RWPE1 (cell line): ENCODE results near the gene STK32B.

Source experiments
- CTCF ChIA-PET: fragments of 350-600 bp; sonication (Branson Sonifier 250); formaldehyde crosslinking; extraction: SDS; loops from one replicate; lab custom pipeline; 2021; lab: Yijun Ruan, JAX
- POLR2A ChIA-PET: fragments of 400-600 bp; formaldehyde crosslinking; extraction: SDS; loops from one replicate; lab custom pipeline; 2020; ENCODE audit warnings: antibody characterized with exemption; ENCODE audit not compliant: low non-redundant PET; lab: Yijun Ruan, JAX
- DNase-seq: peaks from one replicate; pipeline ENCODE4 v3.0.0; 2012; ENCODE audit warnings: low spot score
- H3K27ac ChIP-seq: fragments of 450-650 bp; 2 replicates; pipeline ENCODE4 v1.5.1; 2017
- TF ChIP-seq, protein P1 (sequence below): fragments of 450-650 bp; conservative IDR thresholded peaks from 2 replicates; pipeline ENCODE4 v1.5.1; 2017; ENCODE audit warnings: low read depth, mild to moderate bottlenecking

STK32B gene

DNA sequence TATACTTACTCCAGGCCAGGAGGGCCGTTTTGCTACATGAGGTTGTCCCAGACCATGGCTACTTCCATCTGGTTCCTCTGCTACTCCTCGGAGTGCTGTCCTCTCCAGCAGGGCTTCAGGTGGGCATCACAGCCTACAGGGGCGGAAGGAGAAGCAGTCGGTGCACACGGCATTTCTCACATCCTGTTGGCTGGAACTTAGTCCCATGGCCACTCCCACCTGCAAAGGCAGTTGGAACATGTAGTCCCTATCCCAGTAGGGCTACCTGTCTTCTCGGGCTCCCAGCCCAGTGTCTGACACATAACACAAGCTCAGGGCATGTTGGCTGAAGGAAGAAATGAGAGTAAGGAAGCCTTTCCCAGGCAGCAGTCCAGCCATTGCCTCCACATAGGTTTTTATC is 7.7 kb upstream of the STK32B start:
- H3K27ac ChIP-seq = no peak overlapping the region; the same call in 1 of the 2 replicates
- ChIA-PET CTCF (no interaction called here), POLR2A (no interaction called here)
- DNase-seq = no peak
- TF ChIP-seq, protein P1, sequence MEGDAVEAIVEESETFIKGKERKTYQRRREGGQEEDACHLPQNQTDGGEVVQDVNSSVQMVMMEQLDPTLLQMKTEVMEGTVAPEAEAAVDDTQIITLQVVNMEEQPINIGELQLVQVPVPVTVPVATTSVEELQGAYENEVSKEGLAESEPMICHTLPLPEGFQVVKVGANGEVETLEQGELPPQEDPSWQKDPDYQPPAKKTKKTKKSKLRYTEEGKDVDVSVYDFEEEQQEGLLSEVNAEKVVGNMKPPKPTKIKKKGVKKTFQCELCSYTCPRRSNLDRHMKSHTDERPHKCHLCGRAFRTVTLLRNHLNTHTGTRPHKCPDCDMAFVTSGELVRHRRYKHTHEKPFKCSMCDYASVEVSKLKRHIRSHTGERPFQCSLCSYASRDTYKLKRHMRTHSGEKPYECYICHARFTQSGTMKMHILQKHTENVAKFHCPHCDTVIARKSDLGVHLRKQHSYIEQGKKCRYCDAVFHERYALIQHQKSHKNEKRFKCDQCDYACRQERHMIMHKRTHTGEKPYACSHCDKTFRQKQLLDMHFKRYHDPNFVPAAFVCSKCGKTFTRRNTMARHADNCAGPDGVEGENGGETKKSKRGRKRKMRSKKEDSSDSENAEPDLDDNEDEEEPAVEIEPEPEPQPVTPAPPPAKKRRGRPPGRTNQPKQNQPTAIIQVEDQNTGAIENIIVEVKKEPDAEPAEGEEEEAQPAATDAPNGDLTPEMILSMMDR = no peak

DNA sequence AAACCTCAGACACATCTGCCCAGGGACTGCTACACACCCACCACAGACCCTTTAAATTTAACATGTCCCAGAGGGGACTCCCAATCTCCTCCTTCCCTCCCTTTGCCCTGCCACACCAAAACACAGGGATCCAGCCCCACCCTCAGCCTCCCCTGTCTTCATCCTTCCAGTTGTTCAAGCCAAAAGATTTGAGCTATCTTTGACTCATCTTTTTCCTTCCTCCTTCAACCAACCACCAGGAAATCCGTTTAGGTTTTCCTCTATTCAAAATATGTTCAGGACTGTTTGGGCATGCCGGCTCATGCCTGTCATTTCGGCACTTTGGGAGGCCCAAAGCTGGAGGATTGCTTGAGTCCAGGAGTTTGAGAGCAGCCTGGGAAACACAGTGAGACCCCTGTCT is 6.9 kb upstream of the STK32B start:
- H3K27ac ChIP-seq = no peak overlapping the region; the same call in 1 of the 2 replicates
- POLR2A ChIA-PET = no interaction called here
- CTCF ChIA-PET = interaction anchor here (0.6 kb wide), 1 partner anchor 766 kb away, joined by 6 read pairs; no protein-coding TSS in a partner anchor

DNA sequence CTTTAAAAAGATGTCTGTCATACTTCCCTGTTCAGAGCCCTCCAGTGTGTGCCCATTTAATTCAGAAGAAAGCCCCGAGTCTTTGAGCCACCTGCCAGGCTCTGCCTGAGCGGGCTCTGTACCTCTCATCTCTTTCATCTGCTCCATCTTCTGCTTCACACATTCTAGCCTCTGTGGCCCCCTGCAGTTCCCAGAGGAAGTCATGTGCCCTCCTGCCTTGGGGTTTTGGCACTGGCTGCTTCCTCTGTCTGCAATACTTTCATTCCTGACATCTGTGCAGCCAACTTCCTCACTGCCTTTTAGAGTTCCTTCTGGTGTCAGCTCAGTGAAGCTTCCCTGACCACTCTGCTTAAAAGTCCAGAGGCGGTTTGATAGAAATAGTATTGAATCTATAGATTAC is 6.2 kb upstream of the STK32B start:
- TF ChIP-seq, protein P1 = no peak
- DNase-seq = no peak
- CTCF ChIA-PET = interaction anchor here (0.6 kb wide), 1 partner anchor 765 kb away, joined by 6 read pairs; no protein-coding TSS in a partner anchor
- H3K27ac ChIP-seq = no peak overlapping the region
- POLR2A ChIA-PET = no interaction called here

More for the DNA sequence above, 6.9 kb upstream of the STK32B start:
- DNase-seq = no peak
- TF ChIP-seq, protein P1 = no peak

DNA sequence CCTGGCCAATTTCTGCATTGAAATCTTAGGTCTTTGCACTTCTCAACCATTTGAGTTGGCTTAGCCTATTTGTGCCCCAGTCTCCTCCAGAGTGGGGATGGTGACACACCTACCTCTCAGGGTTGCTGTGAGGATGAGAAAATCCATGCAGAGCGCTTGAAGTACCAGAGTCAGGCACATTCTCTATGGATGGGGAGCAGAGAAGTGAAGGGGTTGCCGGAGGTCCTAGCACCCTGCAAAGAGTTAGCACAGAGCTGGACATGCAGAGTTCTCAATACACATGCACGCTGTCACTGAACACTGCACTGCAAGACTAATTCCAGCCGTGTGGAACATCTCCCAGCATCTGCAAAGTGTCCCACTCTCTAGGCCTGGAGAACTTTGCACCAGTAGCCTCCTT is 2.6 kb upstream of the STK32B start:
- POLR2A ChIA-PET = no interaction called here
- CTCF ChIA-PET = no interaction called here
- TF ChIP-seq, protein P1 = no peak
- H3K27ac ChIP-seq = no peak overlapping the region
- DNase-seq = no peak

DNA sequence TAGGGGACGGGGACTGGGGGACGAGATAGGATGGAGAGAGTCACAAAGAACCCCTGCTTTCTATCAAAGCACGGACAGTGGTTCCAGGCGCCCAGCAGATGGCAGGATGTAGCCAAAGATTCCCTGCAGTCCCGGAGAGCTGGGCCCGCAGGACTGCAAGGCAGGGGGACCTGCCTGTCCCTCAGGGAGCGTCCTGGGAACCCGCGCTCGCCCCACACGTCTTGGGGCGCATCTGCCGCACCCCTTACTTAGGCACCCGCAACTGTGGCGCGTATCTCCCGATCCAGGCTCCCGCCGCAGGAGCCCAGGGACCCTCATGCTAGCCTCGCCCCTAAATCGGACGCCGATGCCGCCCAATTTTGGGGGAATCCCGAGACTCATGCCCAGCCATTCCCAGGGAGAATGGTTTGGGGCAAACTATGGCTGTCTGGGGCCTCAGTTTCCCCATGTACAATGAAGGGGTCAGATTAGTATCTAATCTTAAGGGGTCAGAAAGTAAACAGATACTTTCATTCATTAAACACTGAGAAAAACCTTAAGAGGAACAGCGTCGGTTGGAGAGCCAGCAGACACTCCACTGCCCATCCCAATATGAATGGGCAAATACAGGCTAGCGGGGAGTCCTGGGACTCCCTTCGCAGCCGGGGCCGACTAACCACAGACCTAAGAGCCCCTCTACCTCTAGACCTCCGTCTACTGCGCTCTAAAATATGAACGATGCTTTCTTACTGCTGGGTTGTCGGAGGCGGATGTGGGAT is 581 bp upstream of the STK32B start:
- no peak overlapping the region for H3K27ac ChIP-seq
- ChIA-PET CTCF (interaction anchor here (0.6 to 0.7 kb wide), 4 partner anchors 492 to 757 kb away, joined by 3 read pairs; no protein-coding TSS in a partner anchor), POLR2A (no interaction called here)
- TF ChIP-seq, protein P1 = peak; percentile 77
- peak; percentile 70 for DNase-seq

DNA sequence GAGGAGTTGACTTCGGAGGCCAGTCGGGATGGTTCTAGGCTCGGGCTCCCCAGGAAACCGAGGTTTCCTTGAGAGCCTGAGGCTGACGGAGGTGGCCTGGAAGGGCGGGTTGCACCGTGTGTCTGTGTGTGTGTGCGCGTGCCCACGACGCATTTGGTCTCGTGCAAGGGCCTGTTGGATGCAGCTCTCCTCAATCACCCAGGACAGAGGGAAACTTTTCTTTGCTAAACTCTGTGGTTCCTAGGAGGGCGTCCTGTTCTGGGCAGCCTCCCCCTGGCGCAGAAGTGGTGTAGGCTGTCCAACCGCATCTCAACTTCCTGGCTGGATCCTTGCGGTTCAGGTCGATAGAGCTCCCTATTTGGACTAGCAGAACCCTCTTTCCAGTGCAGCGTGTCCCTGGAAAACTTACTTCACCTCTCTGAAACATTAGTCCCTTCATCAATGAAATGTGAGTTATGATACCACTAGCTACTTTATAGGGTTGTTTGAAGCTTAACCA is 973 bp downstream of the STK32B start:
- CTCF ChIA-PET = interaction anchor here (0.7 kb wide), 1 partner anchor 1073 kb away, joined by 3 read pairs; no protein-coding TSS in a partner anchor

More for the DNA sequence above, 973 bp downstream of the STK32B start:
- no peak for DNase-seq
- no peak overlapping the region for H3K27ac ChIP-seq
- POLR2A ChIA-PET = no interaction called here
- TF ChIP-seq, protein P1 = no peak
